GM12874 (cell line): ENCODE results near the gene HAPLN2.

ENCODE experiments used
- TF ChIP-seq, protein P1 (sequence below): IDR thresholded peaks from 2 replicates; pipeline ENCODE4 v1.5.1; 2011; ENCODE audit warnings: low read depth, mild to moderate bottlenecking, control low read depth, low read length, moderate library complexity; ENCODE audit not compliant: insufficient read depth

The HAPLN2 gene

DNA sequence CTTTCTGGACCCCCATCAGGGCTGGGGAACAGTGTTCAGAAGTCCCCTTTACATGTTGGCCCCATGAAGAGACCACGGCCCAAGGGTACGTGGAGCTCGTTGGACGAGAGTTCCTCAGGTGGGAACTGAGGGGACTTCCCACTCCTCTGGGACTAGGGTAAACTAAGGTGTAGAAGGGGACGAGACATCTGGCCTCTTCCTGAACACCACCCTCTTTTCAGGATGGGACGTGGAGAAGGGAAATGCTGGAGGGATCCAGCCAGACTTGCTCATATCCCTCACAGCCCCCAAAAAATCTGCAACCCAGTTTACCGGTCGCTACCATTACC, 25.6 kb upstream of the HAPLN2 start:
- TF ChIP-seq, protein P1, sequence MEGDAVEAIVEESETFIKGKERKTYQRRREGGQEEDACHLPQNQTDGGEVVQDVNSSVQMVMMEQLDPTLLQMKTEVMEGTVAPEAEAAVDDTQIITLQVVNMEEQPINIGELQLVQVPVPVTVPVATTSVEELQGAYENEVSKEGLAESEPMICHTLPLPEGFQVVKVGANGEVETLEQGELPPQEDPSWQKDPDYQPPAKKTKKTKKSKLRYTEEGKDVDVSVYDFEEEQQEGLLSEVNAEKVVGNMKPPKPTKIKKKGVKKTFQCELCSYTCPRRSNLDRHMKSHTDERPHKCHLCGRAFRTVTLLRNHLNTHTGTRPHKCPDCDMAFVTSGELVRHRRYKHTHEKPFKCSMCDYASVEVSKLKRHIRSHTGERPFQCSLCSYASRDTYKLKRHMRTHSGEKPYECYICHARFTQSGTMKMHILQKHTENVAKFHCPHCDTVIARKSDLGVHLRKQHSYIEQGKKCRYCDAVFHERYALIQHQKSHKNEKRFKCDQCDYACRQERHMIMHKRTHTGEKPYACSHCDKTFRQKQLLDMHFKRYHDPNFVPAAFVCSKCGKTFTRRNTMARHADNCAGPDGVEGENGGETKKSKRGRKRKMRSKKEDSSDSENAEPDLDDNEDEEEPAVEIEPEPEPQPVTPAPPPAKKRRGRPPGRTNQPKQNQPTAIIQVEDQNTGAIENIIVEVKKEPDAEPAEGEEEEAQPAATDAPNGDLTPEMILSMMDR = no peak

DNA sequence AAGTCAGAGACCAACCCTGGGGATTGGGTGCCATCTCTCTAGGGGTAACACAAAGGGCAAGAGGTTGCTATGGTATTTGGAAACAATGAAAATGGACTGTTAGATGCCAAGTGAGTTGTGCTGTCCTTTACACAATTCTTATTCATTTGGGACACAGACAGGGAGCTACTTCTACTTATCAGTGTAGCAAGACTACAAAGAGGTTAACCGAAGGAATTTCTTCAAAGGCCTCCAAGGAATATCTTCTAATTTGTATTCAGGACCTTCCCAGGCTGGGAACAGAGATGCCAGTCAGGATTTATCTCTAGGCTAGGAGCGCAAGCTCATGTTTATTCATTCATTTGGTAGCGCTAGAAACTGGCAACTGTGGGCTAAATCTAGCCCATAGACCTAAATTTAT, 25.0 kb upstream of the HAPLN2 start:
- TF ChIP-seq, protein P1 = no peak

- TF ChIP-seq, protein P1 = no peak
Observed at GRCh38 chr1:156595016-156595415, 24.2 kb upstream of the HAPLN2 start.

DNA sequence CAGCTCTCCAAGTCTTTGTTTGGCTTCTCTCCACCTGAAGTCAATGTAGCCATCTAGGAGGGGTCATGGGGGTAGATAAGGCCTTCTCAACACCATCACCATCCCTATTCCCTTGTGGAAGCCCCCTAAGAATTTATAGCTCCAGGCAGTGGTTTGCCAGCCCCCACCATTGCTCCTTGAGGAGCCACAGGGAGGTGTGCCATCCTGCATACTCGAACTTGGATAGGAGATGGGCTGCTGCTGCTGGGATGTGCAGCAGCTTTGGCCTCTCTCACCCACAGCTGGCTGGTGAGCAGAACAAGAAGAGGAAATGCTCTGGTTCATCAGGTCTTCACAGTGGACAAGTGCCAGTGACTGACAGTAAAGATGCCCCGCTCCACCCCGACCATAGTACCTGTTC, 22.8 kb upstream of the HAPLN2 start:
- TF ChIP-seq, protein P1 = no peak

DNA sequence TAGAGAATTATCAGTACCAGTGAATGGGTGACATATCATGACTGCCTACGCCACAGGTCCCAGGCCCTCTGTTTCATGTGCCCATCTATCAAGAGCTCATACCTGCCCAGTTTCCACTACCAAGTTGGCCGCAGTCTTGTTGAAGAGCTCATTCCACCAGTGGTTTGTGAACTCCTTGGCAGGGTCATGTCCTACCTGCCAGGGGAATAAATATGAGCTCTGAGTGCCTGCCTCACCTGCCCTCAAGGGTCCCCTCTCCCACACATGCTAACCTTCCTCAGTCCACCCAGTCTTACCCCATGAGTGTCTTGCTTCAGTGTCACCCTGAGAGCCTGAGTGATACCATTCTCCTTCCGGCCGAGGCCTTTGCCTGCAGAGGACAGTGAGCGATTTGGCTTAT, 21.1 kb upstream of the HAPLN2 start:
- TF ChIP-seq, protein P1 = no peak

- TF ChIP-seq, protein P1 = no peak
Observed at GRCh38 chr1:156598731-156599432, 20.3 kb upstream of the HAPLN2 start.

GRCh38 chr1:156599811-156600210, 19.4 kb upstream of the HAPLN2 start:
- TF ChIP-seq, protein P1 = peak; percentile 20; the same call in 1 of the 2 replicates
